PC-3 (cell line): Measurements from ENCODE around the gene OSTM1. TPM values are rescaled to one million over a fixed set of nuclear protein-coding genes. Genes with fewer than 3 reads are reported as not detected.

Source experiments
- ATAC-seq: fragments of 200-7000 bp; cut with Tn5 transposase; 2 replicates; pipeline ENCODE4 v1.9.1; 2020; ENCODE audit warnings: mild to moderate bottlenecking, moderate library complexity
- BruUV-seq: library from RNA; stranded (reverse); fragments of 400-500 nt; replicated peaks from 2 replicates; lab custom pipeline; 2021; lab: Mats Ljungman, UMichigan
- CTCF ChIA-PET: fragments of 300-600 bp; sonication (Branson Sonifier 250); formaldehyde crosslinking; loops from one replicate; lab custom pipeline; 2022; ENCODE audit warnings: antibody characterized with exemption; lab: Charles Lee
- POLR2A ChIA-PET: fragments of 300-600 bp; sonication (Branson Sonifier 250); formaldehyde crosslinking; loops from one replicate; lab custom pipeline; 2022; ENCODE audit warnings: antibody characterized with exemption; ENCODE audit not compliant: unreplicated experiment; lab: Charles Lee
- DNase-seq: peaks from one replicate; pipeline ENCODE4 v3.0.0-alpha.2; 2015
- H2AFZ ChIP-seq: fragments of 300-600 bp; sonication (generic); 2 replicates; pipeline ENCODE4 v1.6.0; 2016; ENCODE audit warnings: antibody characterized with exemption, low read length
- H3F3A ChIP-seq: fragments of 300-600 bp; sonication (generic); one replicate; pipeline ENCODE4 v1.6.0; 2017; ENCODE audit warnings: antibody characterized with exemption, low read length, control low read depth, mild to moderate bottlenecking; ENCODE audit not compliant: unreplicated experiment
- H3K27ac ChIP-seq: fragments of 300-600 bp; sonication (generic); 2 replicates; pipeline ENCODE4 v1.5.1; 2016; ENCODE audit warnings: mild to moderate bottlenecking, low read length
- H3K27me3 ChIP-seq: fragments of 300-600 bp; sonication (generic); 2 replicates; pipeline ENCODE4 v1.6.1; 2016; ENCODE audit warnings: low read length, mixed read lengths
- H3K36me3 ChIP-seq: fragments of 300-600 bp; sonication (generic); 2 replicates; pipeline ENCODE4 v1.6.1; 2016; ENCODE audit warnings: low read depth, mixed run types, low read length, mixed read lengths
- H3K4me1 ChIP-seq: fragments of 300-600 bp; sonication (generic); 2 replicates; pipeline ENCODE4 v1.5.1; 2016; ENCODE audit warnings: low read length; ENCODE audit not compliant: insufficient read depth
- H3K4me2 ChIP-seq: fragments of 300-600 bp; sonication (generic); 2 replicates; pipeline ENCODE4 v1.6.0; 2016; ENCODE audit warnings: low read length
- H3K4me3 ChIP-seq: fragments of 300-600 bp; sonication (generic); 2 replicates; pipeline ENCODE4 v1.5.1; 2016; ENCODE audit warnings: mild to moderate bottlenecking, low read length, mixed read lengths
- H3K79me2 ChIP-seq: fragments of 300-600 bp; sonication (generic); 2 replicates; pipeline ENCODE4 v1.6.1; 2017; ENCODE audit warnings: low read length, mixed read lengths
- H3K9ac ChIP-seq: fragments of 300-600 bp; sonication (generic); 2 replicates; pipeline ENCODE4 v1.6.0; 2016; ENCODE audit warnings: mild to moderate bottlenecking, low read length
- H3K9me2 ChIP-seq: fragments of 300-600 bp; sonication (generic); replicated peaks from 2 replicates; pipeline ENCODE4 v1.6.1; 2016; ENCODE audit warnings: mixed run types, low read length, mixed read lengths
- H3K9me3 ChIP-seq: fragments of 300-600 bp; sonication (generic); 2 replicates; pipeline ENCODE4 v1.6.1; 2016; ENCODE audit warnings: low read length, mixed read lengths
- H4K20me1 ChIP-seq: fragments of 300-600 bp; sonication (generic); 2 replicates; pipeline ENCODE4 v1.6.1; 2016; ENCODE audit warnings: low read length, mixed read lengths
- EZH2 ChIP-seq: fragments of 300-600 bp; sonication (generic); IDR thresholded peaks from one replicate; pipeline ENCODE4 v1.6.1; 2017; ENCODE audit warnings: antibody characterized with exemption, mild to moderate bottlenecking, low read length; ENCODE audit not compliant: unreplicated experiment
- EZH2phosphoT487 ChIP-seq: fragments of 300-600 bp; sonication (generic); IDR thresholded peaks from 2 replicates; pipeline ENCODE4 v1.6.1; 2018; ENCODE audit warnings: mild to moderate bottlenecking, antibody characterized with exemption, low read length, borderline replicate concordance
- intact Hi-C: fragments of 100-400 bp; cut with micrococcal nuclease; formaldehyde crosslinking; loops from 2 replicates; pipeline ENCODE4 v1.9.0; 2023
- total RNA-seq: library from RNA; depleted of rRNA; stranded (reverse); fragments of >200 nt; gene quantifications from 2 replicates; pipeline ENCODE4 v1.2.3, GENCODE V29; 2014
- TF ChIP-seq, protein P1 (sequence below): fragments of 300-600 bp; sonication (generic); conservative IDR thresholded peaks from 2 replicates; pipeline ENCODE4 v1.5.1; 2017; ENCODE audit warnings: antibody characterized with exemption, low read depth, mild to moderate bottlenecking, low read length

Gene OSTM1
- total RNA-seq, 1 experiment from 2014 or later, result 13.5 TPM

GRCh38 chr6:108071736-108072276 is 2.7 kb downstream of the OSTM1 start:
- no peak overlapping the region for H3K9ac ChIP-seq
- no TSS peak for BruUV-seq
- ATAC-seq (no peak), DNase-seq (no peak)
- no peaks in the 10 kb centered on the region for H3K9me2 ChIP-seq
- H3K9me3 ChIP-seq, result no peaks in the 10 kb centered on the region
- no peaks in the 10 kb centered on the region for H3F3A ChIP-seq
- H3K79me2 ChIP-seq, result peaks cover 12% of the 10 kb centered on the region
- no peak overlapping the region for H2AFZ ChIP-seq
- POLR2A ChIA-PET, result no interaction called here
- no peaks in the 10 kb centered on the region for H4K20me1 ChIP-seq
- no peak overlapping the region for H3K4me3 ChIP-seq
- no peaks in the 10 kb centered on the region; the same call in 1 of the 2 replicates for H3K4me1 ChIP-seq
- no peak overlapping the region for H3K27ac ChIP-seq
- no peak overlapping the region for H3K4me2 ChIP-seq
- no peaks in the 10 kb centered on the region for H3K27me3 ChIP-seq
- no peak for TF ChIP-seq EZH2
- TF ChIP-seq, protein P1, sequence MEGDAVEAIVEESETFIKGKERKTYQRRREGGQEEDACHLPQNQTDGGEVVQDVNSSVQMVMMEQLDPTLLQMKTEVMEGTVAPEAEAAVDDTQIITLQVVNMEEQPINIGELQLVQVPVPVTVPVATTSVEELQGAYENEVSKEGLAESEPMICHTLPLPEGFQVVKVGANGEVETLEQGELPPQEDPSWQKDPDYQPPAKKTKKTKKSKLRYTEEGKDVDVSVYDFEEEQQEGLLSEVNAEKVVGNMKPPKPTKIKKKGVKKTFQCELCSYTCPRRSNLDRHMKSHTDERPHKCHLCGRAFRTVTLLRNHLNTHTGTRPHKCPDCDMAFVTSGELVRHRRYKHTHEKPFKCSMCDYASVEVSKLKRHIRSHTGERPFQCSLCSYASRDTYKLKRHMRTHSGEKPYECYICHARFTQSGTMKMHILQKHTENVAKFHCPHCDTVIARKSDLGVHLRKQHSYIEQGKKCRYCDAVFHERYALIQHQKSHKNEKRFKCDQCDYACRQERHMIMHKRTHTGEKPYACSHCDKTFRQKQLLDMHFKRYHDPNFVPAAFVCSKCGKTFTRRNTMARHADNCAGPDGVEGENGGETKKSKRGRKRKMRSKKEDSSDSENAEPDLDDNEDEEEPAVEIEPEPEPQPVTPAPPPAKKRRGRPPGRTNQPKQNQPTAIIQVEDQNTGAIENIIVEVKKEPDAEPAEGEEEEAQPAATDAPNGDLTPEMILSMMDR, result no peak
- TF ChIP-seq EZH2phosphoT487, result no peak
- intact Hi-C loops, result no loop called here
- no peaks in the 10 kb centered on the region for H3K36me3 ChIP-seq
- CTCF ChIA-PET, result no interaction called here

GRCh38 chr6:108068618-108069017 is 5.9 kb downstream of the OSTM1 start:
- Histone ChIP-seq H4K20me1 (no peaks in the 10 kb centered on the region), H3K4me1 (no peaks in the 10 kb centered on the region), H3K4me2 (no peak overlapping the region), H3K9ac (no peak overlapping the region), H3K36me3 (no peaks in the 10 kb centered on the region), H2AFZ (no peak overlapping the region), H3K79me2 (peaks cover 5% of the 10 kb centered on the region), H3K9me2 (no peaks in the 10 kb centered on the region), H3K27ac (no peak overlapping the region), H3K27me3 (no peaks in the 10 kb centered on the region), H3F3A (no peaks in the 10 kb centered on the region), H3K9me3 (no peaks in the 10 kb centered on the region), H3K4me3 (no peak overlapping the region)
- ATAC-seq (no peak), DNase-seq (no peak)
- intact Hi-C loops, result no loop called here
- ChIA-PET CTCF (no interaction called here), POLR2A (no interaction called here)
- TF ChIP-seq EZH2phosphoT487 (no peak), EZH2 (no peak)
- TF ChIP-seq, protein P1, result no peak
- no TSS peak for BruUV-seq

- BruUV-seq, result no TSS peak
- TF ChIP-seq EZH2 (no peak), EZH2phosphoT487 (no peak)
- TF ChIP-seq, protein P1, result no peak
- Histone ChIP-seq H3K79me2 (peaks cover under 1% of the 10 kb centered on the region), H3K9me3 (no peaks in the 10 kb centered on the region), H3K36me3 (no peaks in the 10 kb centered on the region), H3F3A (no peaks in the 10 kb centered on the region), H4K20me1 (no peaks in the 10 kb centered on the region), H3K9me2 (no peaks in the 10 kb centered on the region), H3K9ac (no peak overlapping the region), H3K27me3 (no peaks in the 10 kb centered on the region), H3K4me1 (no peaks in the 10 kb centered on the region), H3K4me2 (no peak overlapping the region), H3K4me3 (no peak overlapping the region), H2AFZ (no peak overlapping the region), H3K27ac (no peak overlapping the region)
- intact Hi-C loops, result no loop called here
- POLR2A ChIA-PET, result no interaction called here
- CTCF ChIA-PET, result no interaction called here
- DNase-seq (no peak), ATAC-seq (no peak)
Observed at GRCh38 chr6:108068182-108068581, 6.4 kb downstream of the OSTM1 start.
